ENCODE results near the gene TCL1B.

DNA sequence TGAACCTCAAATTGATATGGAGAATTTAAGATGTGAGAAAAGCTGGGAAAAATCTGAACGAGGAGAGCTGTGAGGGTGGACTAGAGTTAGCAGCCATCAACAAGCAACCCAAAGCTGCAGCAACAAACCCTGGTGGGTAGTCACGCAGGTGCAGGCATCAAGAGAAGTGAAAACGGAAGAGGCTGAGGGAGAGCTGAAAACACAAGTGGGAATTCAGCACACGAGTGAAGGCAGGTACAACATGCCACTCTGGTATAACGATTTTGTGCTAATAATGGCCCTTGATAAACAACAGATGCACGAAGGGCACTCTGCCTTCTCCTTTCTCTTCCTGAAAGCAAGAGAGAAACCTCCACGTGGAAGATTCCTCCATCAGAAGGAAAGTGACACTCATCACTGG lies 11.5 kb downstream of the TCL1B start:
- TF ChIP-seq, protein P1, sequence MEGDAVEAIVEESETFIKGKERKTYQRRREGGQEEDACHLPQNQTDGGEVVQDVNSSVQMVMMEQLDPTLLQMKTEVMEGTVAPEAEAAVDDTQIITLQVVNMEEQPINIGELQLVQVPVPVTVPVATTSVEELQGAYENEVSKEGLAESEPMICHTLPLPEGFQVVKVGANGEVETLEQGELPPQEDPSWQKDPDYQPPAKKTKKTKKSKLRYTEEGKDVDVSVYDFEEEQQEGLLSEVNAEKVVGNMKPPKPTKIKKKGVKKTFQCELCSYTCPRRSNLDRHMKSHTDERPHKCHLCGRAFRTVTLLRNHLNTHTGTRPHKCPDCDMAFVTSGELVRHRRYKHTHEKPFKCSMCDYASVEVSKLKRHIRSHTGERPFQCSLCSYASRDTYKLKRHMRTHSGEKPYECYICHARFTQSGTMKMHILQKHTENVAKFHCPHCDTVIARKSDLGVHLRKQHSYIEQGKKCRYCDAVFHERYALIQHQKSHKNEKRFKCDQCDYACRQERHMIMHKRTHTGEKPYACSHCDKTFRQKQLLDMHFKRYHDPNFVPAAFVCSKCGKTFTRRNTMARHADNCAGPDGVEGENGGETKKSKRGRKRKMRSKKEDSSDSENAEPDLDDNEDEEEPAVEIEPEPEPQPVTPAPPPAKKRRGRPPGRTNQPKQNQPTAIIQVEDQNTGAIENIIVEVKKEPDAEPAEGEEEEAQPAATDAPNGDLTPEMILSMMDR (IDR thresholded peaks at IDR 0.05; ENCODE audit: low read depth, low read length) = no peak
- no peak for TF ChIP-seq POLR2A (IDR thresholded peaks at IDR 0.05; ENCODE audit: extremely low read depth, insufficient read length)
